ENCODE measurements around the gene CS. TPM values are rescaled to one million over a fixed set of nuclear protein-coding genes. Genes with fewer than 3 reads are reported as not detected.

Gene CS
- total and polyA plus RNA-seq, 12 donors: 64.6 to 417 (median 245) TPM

DNA sequence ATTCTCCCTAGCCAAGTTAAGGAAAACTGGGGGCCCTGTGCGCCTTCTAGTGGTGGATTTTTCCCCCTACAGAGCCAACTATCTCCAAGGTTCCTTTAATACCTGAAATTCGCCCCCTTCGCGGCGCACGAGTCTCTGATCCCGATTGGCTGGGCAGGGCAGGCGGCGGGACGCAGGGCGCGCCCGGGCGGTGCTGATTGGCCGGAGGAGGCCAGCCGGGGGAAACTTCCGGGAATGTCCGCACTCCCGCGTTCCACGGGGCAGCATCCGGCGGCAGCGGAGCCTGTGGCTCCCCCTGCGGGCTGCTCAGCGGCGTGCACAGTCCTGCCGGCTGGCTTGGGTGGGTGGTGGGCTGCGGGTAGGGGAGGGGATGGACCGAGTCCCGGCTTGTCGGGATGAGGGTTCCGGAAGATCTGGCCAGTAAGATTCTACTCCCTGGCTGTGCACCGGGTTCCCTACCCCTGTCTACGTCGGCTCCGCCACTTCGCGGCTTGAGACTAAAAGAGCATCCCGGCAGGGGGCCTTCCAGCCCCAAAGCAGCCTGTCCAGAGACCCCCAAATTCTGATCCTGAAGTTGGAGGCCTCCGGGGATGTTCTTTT lies 75.9 kb downstream of the CS start, which contains the start of gene NABP2:
NABP2 (plus strand) TSS at position 241 of the 600 bp plus-strand sequence. CDS start 515 bp downstream, outside the sequence.
- H3K9me3 ChIP-seq (replicated peaks in 1 of 3): no peaks in the 10 kb centered on the region
- peak within 1 kb of the TSS in 3 of 4 donors; percentile 32 to 69 (median 56) for H3K4me3 ChIP-seq
- H3K36me3 ChIP-seq (replicated peaks in 1 of 2): no peaks in the 10 kb centered on the region
- 0 to 1% (median 1%) methylated on average over 14 to 41 of the region's 41 CpGs for WGBS, 4 donors
- intact Hi-C loops (cut with DNase I): loop anchor here in 1 of 2 donors (5.0 kb wide), 1 partner anchor 33 kb away; the partner anchor contains the start of gene ANKRD52
- TF ChIP-seq POLR2A (IDR thresholded peaks at IDR 0.05): peak in 1 of 2 donors; percentile 59
- TF ChIP-seq, protein P1, sequence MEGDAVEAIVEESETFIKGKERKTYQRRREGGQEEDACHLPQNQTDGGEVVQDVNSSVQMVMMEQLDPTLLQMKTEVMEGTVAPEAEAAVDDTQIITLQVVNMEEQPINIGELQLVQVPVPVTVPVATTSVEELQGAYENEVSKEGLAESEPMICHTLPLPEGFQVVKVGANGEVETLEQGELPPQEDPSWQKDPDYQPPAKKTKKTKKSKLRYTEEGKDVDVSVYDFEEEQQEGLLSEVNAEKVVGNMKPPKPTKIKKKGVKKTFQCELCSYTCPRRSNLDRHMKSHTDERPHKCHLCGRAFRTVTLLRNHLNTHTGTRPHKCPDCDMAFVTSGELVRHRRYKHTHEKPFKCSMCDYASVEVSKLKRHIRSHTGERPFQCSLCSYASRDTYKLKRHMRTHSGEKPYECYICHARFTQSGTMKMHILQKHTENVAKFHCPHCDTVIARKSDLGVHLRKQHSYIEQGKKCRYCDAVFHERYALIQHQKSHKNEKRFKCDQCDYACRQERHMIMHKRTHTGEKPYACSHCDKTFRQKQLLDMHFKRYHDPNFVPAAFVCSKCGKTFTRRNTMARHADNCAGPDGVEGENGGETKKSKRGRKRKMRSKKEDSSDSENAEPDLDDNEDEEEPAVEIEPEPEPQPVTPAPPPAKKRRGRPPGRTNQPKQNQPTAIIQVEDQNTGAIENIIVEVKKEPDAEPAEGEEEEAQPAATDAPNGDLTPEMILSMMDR (IDR thresholded peaks at IDR 0.05): peak; percentile 81 to 93 (median 84)
- H3K4me1 ChIP-seq (replicated peaks in 1 of 2): peaks cover 18 to 42% of the 10 kb centered on the region in 2 donors
- H3K27ac ChIP-seq: peak within 1 kb of the TSS; percentile 10 to 99 (median 67)
- DNase-seq: peak; percentile 96 to 99 (median 98)
- no peaks in the 10 kb centered on the region for H3K27me3 ChIP-seq

DNA sequence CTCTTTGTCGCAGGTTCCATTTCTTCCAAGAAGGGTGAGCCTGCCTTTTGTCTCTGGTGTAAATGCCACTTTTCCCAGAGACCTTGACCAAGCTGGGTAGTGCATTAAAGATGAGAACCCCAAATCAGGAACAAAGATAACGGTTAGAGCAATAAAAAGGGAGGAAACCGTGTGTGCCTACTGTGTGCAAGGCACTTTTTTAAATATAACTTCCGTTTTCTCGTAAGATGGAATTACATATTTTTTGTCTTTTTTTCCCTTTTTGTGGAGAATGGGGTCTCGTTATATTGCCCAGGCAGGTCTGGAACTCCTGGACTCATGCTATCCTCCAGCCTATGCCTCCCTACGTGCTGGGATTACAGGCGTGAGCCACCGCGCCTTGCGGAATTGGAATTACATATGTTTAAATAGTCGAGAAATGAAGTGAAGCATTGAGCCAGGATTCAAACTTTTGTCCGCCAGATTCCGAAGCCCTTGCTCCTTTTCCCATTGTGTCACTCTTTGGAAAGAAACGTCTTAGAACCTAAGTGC lies 76.5 kb downstream of the CS start:
- H3K4me1 ChIP-seq (replicated peaks in 1 of 2): peaks cover 18 to 42% of the 10 kb centered on the region in 2 donors
- TF ChIP-seq, protein P1 (IDR thresholded peaks at IDR 0.05): no peak
- no peak for TF ChIP-seq POLR2A (IDR thresholded peaks at IDR 0.05)
- no peaks in the 10 kb centered on the region for H3K36me3 ChIP-seq (replicated peaks in 1 of 2)
- intact Hi-C loops (cut with DNase I): loop anchor here in 1 of 2 donors (5.0 kb wide), 1 partner anchor 34 kb away; the partner anchor contains the start of gene ANKRD52
- DNase-seq: no peak
- peak overlapping the region; percentile 10 to 78 (median 66) for H3K27ac ChIP-seq
- H3K4me3 ChIP-seq: peak overlapping the region in 1 of 4 donors; percentile 69
- 27 to 32% (median 30%) methylated on average over 11 to 15 of the region's 15 CpGs for WGBS, 4 donors
- H3K27me3 ChIP-seq: no peaks in the 10 kb centered on the region
- no peaks in the 10 kb centered on the region for H3K9me3 ChIP-seq (replicated peaks in 1 of 3)

DNA sequence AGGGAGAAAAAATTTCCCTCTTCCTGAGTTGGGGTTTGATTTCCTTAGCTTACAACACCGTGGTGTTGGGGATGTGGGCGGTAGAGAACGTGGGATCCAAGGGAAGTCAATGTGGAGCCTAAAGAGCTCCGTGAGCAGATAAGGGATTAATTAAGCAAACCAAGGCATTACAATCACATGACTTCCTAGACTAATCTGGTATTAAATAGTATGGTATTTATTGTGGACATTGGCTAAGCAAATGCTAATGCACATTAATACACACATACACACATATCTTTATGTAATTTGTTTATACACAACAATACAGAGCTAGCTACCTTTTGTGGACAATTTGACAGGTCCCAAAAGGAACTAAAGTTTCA lies 77.6 kb downstream of the CS start:
- Histone ChIP-seq H3K4me1 (replicated peaks in 1 of 2) (peaks cover 18 to 42% of the 10 kb centered on the region in 2 donors), H3K9me3 (replicated peaks in 1 of 3) (no peaks in the 10 kb centered on the region), H3K4me3 (peak overlapping the region in 2 of 4 donors; percentile 73 to 81), H3K36me3 (replicated peaks in 1 of 2) (no peaks in the 10 kb centered on the region), H3K27ac (peak overlapping the region; percentile 88 to 99 (median 98)), H3K27me3 (no peaks in the 10 kb centered on the region)
- intact Hi-C loops (cut with DNase I): loop anchor here in 1 of 2 donors (5.0 kb wide), 1 partner anchor 35 kb away; the partner anchor contains the start of gene ANKRD52
- 33 to 38% (median 36%) methylated on average over 4 of the region's 4 CpGs for WGBS, 4 donors
- TF ChIP-seq, protein P1 (IDR thresholded peaks at IDR 0.05): no peak
- no peak for TF ChIP-seq POLR2A (IDR thresholded peaks at IDR 0.05)
- no peak for DNase-seq

DNA sequence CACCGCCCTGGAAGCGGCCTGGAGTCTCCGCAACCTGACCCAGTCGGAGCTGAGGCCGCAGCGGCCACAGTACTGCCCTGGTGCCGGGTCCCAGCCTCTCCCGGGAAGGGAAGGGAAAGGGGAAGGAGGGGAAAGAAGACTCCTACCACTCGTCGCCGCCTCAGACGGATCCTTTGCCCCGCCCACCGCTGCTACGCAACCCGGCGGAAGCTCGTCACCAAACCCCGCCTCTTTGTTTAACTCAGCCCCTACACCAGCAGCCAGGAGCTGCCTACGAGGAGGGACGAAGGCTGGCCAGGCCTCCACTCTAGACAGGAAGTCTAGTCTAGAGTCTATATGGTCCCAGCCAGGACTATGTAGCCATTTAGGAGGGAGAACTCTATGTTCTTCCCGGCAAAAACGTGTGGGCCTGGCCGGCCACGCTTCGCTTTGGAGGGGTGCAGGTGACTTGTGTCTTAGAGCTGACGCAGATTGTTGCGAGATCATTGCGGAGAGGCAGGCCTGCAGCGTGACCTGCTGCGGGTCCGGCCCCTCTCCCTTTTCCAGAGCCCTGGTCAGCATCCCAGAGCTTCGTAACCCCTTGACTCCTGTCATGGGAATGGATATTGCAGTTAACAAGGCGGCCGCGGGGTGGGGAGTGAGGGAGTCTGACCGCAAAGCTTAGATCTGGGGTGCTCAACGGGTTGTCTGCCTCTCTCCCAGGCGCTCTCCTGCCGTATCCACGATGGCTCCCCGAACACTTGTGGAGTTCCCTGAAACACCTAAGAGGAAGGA lies 78.2 kb downstream of the CS start, which contains the start of gene RNF41:
RNF41 (minus strand) TSS at position 166 of the 774 bp plus-strand sequence. CDS start 7,875 bp downstream, outside the sequence.
- TF ChIP-seq POLR2A (IDR thresholded peaks at IDR 0.05): peak; percentile 92 to 97
- TF ChIP-seq, protein P1 (IDR thresholded peaks at IDR 0.05): peak in 3 of 6 experiments; percentile 9 to 39 (median 23)
- WGBS, 4 donors: 3 to 5% (median 4%) methylated on average over 15 to 42 of the region's 42 CpGs
- intact Hi-C loops (cut with DNase I): loop anchor here in 1 of 2 donors (5.0 kb wide), 1 partner anchor 35 kb away; the partner anchor contains the start of gene ANKRD52
- Histone ChIP-seq H3K27ac (peak within 1 kb of the TSS; percentile 88 to 99 (median 98)), H3K9me3 (replicated peaks in 1 of 3) (no peaks in the 10 kb centered on the region), H3K27me3 (no peaks in the 10 kb centered on the region), H3K4me1 (replicated peaks in 1 of 2) (peaks cover 18 to 42% of the 10 kb centered on the region in 2 donors), H3K36me3 (replicated peaks in 1 of 2) (no peaks in the 10 kb centered on the region), H3K4me3 (peak within 1 kb of the TSS; percentile 73 to 97 (median 79))
- peak; percentile 97 to 99 (median 98) for DNase-seq

Data from adrenal gland (tissue), 12 donors.